Measurements from ENCODE around the gene DBNL.

The DBNL gene

GRCh38 chr7:44050915-44051560 lies 6.5 kb downstream of the DBNL start:
- no peak for ATAC-seq (replicated peaks)
- H3K4me3 Mint-ChIP-seq, result no peak overlapping the region

GRCh38 chr7:44051611-44052220 lies 7.2 kb downstream of the DBNL start:
- Mint-ChIP-seq H3K4me1 (peaks cover 49 to 87% of the 10 kb centered on the region in 2 donors), H3K9me3 (no peaks in the 10 kb centered on the region), H3K4me3 (no peak overlapping the region), H3K27ac (peak overlapping the region; percentile 14), H3K27me3 (no peaks in the 10 kb centered on the region), H3K36me3 (peaks cover 52 to 65% of the 10 kb centered on the region in 2 donors)
- no peak for DNase-seq
- ATAC-seq (replicated peaks), result no peak

More at GRCh38 chr7:44050915-44051560, 6.5 kb downstream of the DBNL start:
- peaks cover 50 to 87% of the 10 kb centered on the region in 2 donors for H3K4me1 Mint-ChIP-seq
- H3K36me3 Mint-ChIP-seq, result peaks cover 55 to 65% of the 10 kb centered on the region in 2 donors
- H3K27me3 Mint-ChIP-seq, result no peaks in the 10 kb centered on the region
- peak overlapping the region; percentile 62 for H3K27ac Mint-ChIP-seq
- no peaks in the 10 kb centered on the region for H3K9me3 Mint-ChIP-seq
- DNase-seq, result no peak

- no peak for DNase-seq
- peaks cover 52 to 66% of the 10 kb centered on the region in 2 donors for H3K36me3 Mint-ChIP-seq
- ATAC-seq (replicated peaks), result peak in 1 of 2 donors; percentile 27
- peak overlapping the region; percentile 3 for H3K27ac Mint-ChIP-seq
- H3K9me3 Mint-ChIP-seq, result no peaks in the 10 kb centered on the region
- no peaks in the 10 kb centered on the region for H3K27me3 Mint-ChIP-seq
- H3K4me1 Mint-ChIP-seq, result peaks cover 50 to 87% of the 10 kb centered on the region in 2 donors
- H3K4me3 Mint-ChIP-seq, result no peak overlapping the region
Observed at GRCh38 chr7:44052771-44053365, 8.4 kb downstream of the DBNL start.

GRCh38 chr7:44056681-44057080 lies 12.2 kb downstream of the DBNL start:
- H3K27ac Mint-ChIP-seq, result peak overlapping the region; percentile 56
- no peaks in the 10 kb centered on the region for H3K9me3 Mint-ChIP-seq
- H3K36me3 Mint-ChIP-seq, result peaks cover 64 to 81% of the 10 kb centered on the region in 2 donors
- peaks cover 51 to 87% of the 10 kb centered on the region in 2 donors for H3K4me1 Mint-ChIP-seq
- H3K4me3 Mint-ChIP-seq, result no peak overlapping the region
- H3K27me3 Mint-ChIP-seq, result no peaks in the 10 kb centered on the region
- ATAC-seq (replicated peaks) (no peak), DNase-seq (no peak)

- peaks cover 49 to 87% of the 10 kb centered on the region in 2 donors for H3K4me1 Mint-ChIP-seq
- H3K27me3 Mint-ChIP-seq, result no peaks in the 10 kb centered on the region
- H3K36me3 Mint-ChIP-seq, result peaks cover 65 to 81% of the 10 kb centered on the region in 2 donors
- no peak for ATAC-seq (replicated peaks)
- H3K9me3 Mint-ChIP-seq, result no peaks in the 10 kb centered on the region
- no peak for DNase-seq
- peak overlapping the region; percentile 65 to 74 for H3K4me3 Mint-ChIP-seq
- H3K27ac Mint-ChIP-seq, result peak overlapping the region; percentile 99
Observed at GRCh38 chr7:44057181-44057848, 12.8 kb downstream of the DBNL start.

- peaks cover 61 to 81% of the 10 kb centered on the region in 2 donors for H3K36me3 Mint-ChIP-seq
- H3K4me1 Mint-ChIP-seq, result peaks cover 48 to 88% of the 10 kb centered on the region in 2 donors
- no peaks in the 10 kb centered on the region for H3K27me3 Mint-ChIP-seq
- no peaks in the 10 kb centered on the region for H3K9me3 Mint-ChIP-seq
- DNase-seq (peak; percentile 44), ATAC-seq (replicated peaks) (peak; percentile 62 to 63)
- H3K4me3 Mint-ChIP-seq, result peak overlapping the region; percentile 75 to 80
- peak overlapping the region; percentile 99 for H3K27ac Mint-ChIP-seq
Observed at GRCh38 chr7:44057849-44058758, 13.6 kb downstream of the DBNL start.

GRCh38 chr7:44058759-44059218 lies 14.3 kb downstream of the DBNL start:
- Mint-ChIP-seq H3K4me3 (peak overlapping the region; percentile 75 to 80), H3K4me1 (peaks cover 49 to 94% of the 10 kb centered on the region in 2 donors), H3K36me3 (peaks cover 59 to 81% of the 10 kb centered on the region in 2 donors), H3K27me3 (no peaks in the 10 kb centered on the region), H3K27ac (peak overlapping the region; percentile 99), H3K9me3 (no peaks in the 10 kb centered on the region)
- ATAC-seq (replicated peaks) (peak; percentile 38 to 44), DNase-seq (no peak)

GRCh38 chr7:44059219-44060090 lies 15.0 kb downstream of the DBNL start:
- DNase-seq (peak; percentile 79), ATAC-seq (replicated peaks) (peak; percentile 92 to 93)
- Mint-ChIP-seq H3K27ac (peak overlapping the region; percentile 99), H3K4me1 (peaks cover 52 to 100% of the 10 kb centered on the region in 2 donors), H3K9me3 (no peaks in the 10 kb centered on the region), H3K27me3 (no peaks in the 10 kb centered on the region), H3K36me3 (peaks cover 56 to 78% of the 10 kb centered on the region in 2 donors), H3K4me3 (peak overlapping the region; percentile 75 to 80)

- H3K4me3 Mint-ChIP-seq, result peak overlapping the region in 1 of 2 donors; percentile 19
- peak overlapping the region; percentile 81 for H3K27ac Mint-ChIP-seq
- DNase-seq (no peak), ATAC-seq (replicated peaks) (no peak)
- H3K27me3 Mint-ChIP-seq, result no peaks in the 10 kb centered on the region
- H3K4me1 Mint-ChIP-seq, result peaks cover 55 to 98% of the 10 kb centered on the region in 2 donors
- no peaks in the 10 kb centered on the region for H3K9me3 Mint-ChIP-seq
- peaks cover 53 to 71% of the 10 kb centered on the region in 2 donors for H3K36me3 Mint-ChIP-seq
Observed at GRCh38 chr7:44060091-44060947, 15.8 kb downstream of the DBNL start.

- ATAC-seq (replicated peaks) (no peak), DNase-seq (no peak)
- Mint-ChIP-seq H3K27me3 (no peaks in the 10 kb centered on the region), H3K4me3 (no peak overlapping the region), H3K36me3 (peaks cover 53 to 70% of the 10 kb centered on the region in 2 donors), H3K27ac (peak overlapping the region; percentile 88), H3K9me3 (no peaks in the 10 kb centered on the region), H3K4me1 (peaks cover 61 to 98% of the 10 kb centered on the region in 2 donors)
Observed at GRCh38 chr7:44060948-44061644, 16.6 kb downstream of the DBNL start.

GRCh38 chr7:44061645-44062179 lies 17.2 kb downstream of the DBNL start:
- no peak for DNase-seq
- Mint-ChIP-seq H3K4me3 (no peak overlapping the region), H3K36me3 (peaks cover 50 to 66% of the 10 kb centered on the region in 2 donors), H3K4me1 (peaks cover 60 to 98% of the 10 kb centered on the region in 2 donors), H3K27me3 (no peaks in the 10 kb centered on the region), H3K27ac (peak overlapping the region; percentile 88), H3K9me3 (no peaks in the 10 kb centered on the region)
- no peak for ATAC-seq (replicated peaks)
